Skeletal muscle tissue (tissue), 4 donors: Measurements from ENCODE around the gene DUSP2. TPM values are rescaled to one million over a fixed set of nuclear protein-coding genes. Genes with fewer than 3 reads are reported as not detected.
A peak's percentile ranks its signal among the peaks of the same experiment; 100 is the strongest.

Experiments
- H3K27ac ChIP-seq: one replicate; pipeline ENCODE4 v1.7.0; 2013; ENCODE audit warnings: mild to moderate bottlenecking, low read depth, low read length, inconsistent platforms
- H3K27me3 ChIP-seq, 3 donors: one replicate each; pipeline ENCODE4 v1.7.0; 2013; ENCODE audit warnings: low read length in 3 of 3; ENCODE audit not compliant: control insufficient read depth in 3 of 3, insufficient read depth in 3 of 3
- H3K36me3 ChIP-seq, 3 donors: one replicate each; pipeline ENCODE4 v1.7.0; 2013; ENCODE audit warnings: low read length in 3 of 3; ENCODE audit not compliant: control insufficient read depth in 3 of 3, insufficient read depth in 3 of 3
- H3K4me1 ChIP-seq, 3 donors: one replicate each; pipeline ENCODE4 v1.7.0; 2013; ENCODE audit warnings: low read length in 3 of 3, mild to moderate bottlenecking in 3 of 3; ENCODE audit not compliant: control insufficient read depth in 3 of 3, insufficient read depth in 3 of 3
- H3K4me3 ChIP-seq, 3 donors: one replicate each; pipeline ENCODE4 v1.7.0; 2013; ENCODE audit warnings: low read length in 3 of 3
- H3K9ac ChIP-seq, 3 donors: one replicate each; pipeline ENCODE4 v1.7.0; 2013; ENCODE audit warnings: low read length in 3 of 3, mild to moderate bottlenecking in 3 of 3, moderate library complexity in 2 of 3, low read depth in 1 of 3
- H3K9me3 ChIP-seq, 3 donors: one replicate each; pipeline ENCODE4 v1.7.0; 2013; ENCODE audit warnings: low read length in 3 of 3; ENCODE audit not compliant: control insufficient read depth in 3 of 3
- total RNA-seq: library from RNA; depleted of rRNA; stranded (reverse); fragments of >200 nt; gene quantifications from one replicate; pipeline ENCODE4 v1.2.3, GENCODE V29; 2014
- donor health status: Osteomylitis.

The DUSP2 gene
- total RNA-seq, 1 donor from 2014 or later: 4.2 TPM

GRCh38 chr2:96115631-96116423 lies 29.4 kb downstream of the DUSP2 start:
- H3K9me3 ChIP-seq: no peaks in the 10 kb centered on the region
- H3K27ac ChIP-seq: no peak overlapping the region
- H3K4me1 ChIP-seq: peaks cover 14 to 28% (median 22%) of the 10 kb centered on the region in 3 donors
- peaks cover 22 to 41% (median 41%) of the 10 kb centered on the region in 3 donors for H3K27me3 ChIP-seq
- H3K9ac ChIP-seq: peak overlapping the region in 1 of 3 donors; percentile 66
- no peaks in the 10 kb centered on the region for H3K36me3 ChIP-seq
- peak overlapping the region in 2 of 3 donors; percentile 50 to 58 for H3K4me3 ChIP-seq

GRCh38 chr2:96114903-96115581 lies 30.2 kb downstream of the DUSP2 start:
- Histone ChIP-seq H3K27ac (no peak overlapping the region), H3K36me3 (no peaks in the 10 kb centered on the region), H3K4me3 (peak overlapping the region in 2 of 3 donors; percentile 40 to 58), H3K27me3 (peaks cover 24 to 41% (median 38%) of the 10 kb centered on the region in 3 donors), H3K9ac (peak overlapping the region in 1 of 3 donors; percentile 66), H3K9me3 (no peaks in the 10 kb centered on the region), H3K4me1 (peaks cover 15 to 28% (median 24%) of the 10 kb centered on the region in 3 donors)

DNA sequence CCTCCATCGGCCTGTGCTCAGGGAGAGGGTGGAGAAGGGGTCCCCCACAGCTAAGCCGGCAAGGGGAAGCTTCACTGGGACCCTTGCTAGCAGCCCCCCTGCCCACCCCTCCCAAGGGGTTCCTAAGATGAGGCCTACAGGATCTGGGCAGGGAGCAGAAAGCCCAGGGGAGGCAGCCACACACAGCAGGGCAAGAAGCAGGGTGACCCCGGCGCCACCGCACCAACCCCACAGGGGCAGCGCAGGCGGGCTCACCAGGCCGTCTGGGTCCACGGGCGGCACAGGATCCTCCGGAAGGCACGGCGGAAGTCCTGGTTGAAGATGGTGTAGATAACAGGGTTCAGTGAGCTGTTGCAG lies 30.7 kb downstream of the DUSP2 start:
- Histone ChIP-seq H3K4me1 (peaks cover 20 to 28% (median 24%) of the 10 kb centered on the region in 3 donors), H3K9ac (peak overlapping the region in 2 of 3 donors; percentile 14 to 66), H3K27ac (no peak overlapping the region), H3K9me3 (no peaks in the 10 kb centered on the region), H3K4me3 (peak overlapping the region in 2 of 3 donors; percentile 35 to 40), H3K36me3 (no peaks in the 10 kb centered on the region), H3K27me3 (peaks cover 27 to 47% (median 38%) of the 10 kb centered on the region in 3 donors)

GRCh38 chr2:96113951-96114350 lies 31.3 kb downstream of the DUSP2 start:
- Histone ChIP-seq H3K27me3 (peaks cover 29 to 52% (median 39%) of the 10 kb centered on the region in 3 donors), H3K27ac (peak overlapping the region; percentile 7), H3K36me3 (no peaks in the 10 kb centered on the region), H3K4me1 (peaks cover 23 to 26% (median 23%) of the 10 kb centered on the region in 3 donors), H3K4me3 (peak overlapping the region in 1 of 3 donors; percentile 45), H3K9ac (peak overlapping the region in 2 of 3 donors; percentile 14 to 66), H3K9me3 (no peaks in the 10 kb centered on the region)

DNA sequence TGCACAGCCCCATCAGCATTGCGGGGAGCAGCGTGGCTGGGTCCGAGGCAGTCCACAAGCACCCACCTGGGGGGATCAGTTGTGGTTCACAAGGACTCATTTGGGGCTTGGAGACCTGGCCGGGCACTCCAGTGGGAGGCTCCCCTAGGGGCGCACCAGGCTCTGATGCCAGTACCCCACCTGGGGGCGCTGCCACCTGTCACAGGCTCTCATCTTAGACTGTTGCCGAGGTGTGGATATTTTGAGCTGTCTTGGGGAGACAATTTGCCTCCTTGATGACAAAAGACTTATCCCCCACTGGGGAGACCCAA lies 31.9 kb downstream of the DUSP2 start:
- H3K27ac ChIP-seq: no peak overlapping the region
- H3K9me3 ChIP-seq: no peaks in the 10 kb centered on the region
- H3K4me3 ChIP-seq: peak overlapping the region in 1 of 3 donors; percentile 29
- H3K9ac ChIP-seq: peak overlapping the region in 2 of 3 donors; percentile 25 to 45
- peaks cover 29 to 56% (median 38%) of the 10 kb centered on the region in 3 donors for H3K27me3 ChIP-seq
- H3K4me1 ChIP-seq: peaks cover 17 to 26% (median 25%) of the 10 kb centered on the region in 3 donors
- no peaks in the 10 kb centered on the region for H3K36me3 ChIP-seq

DNA sequence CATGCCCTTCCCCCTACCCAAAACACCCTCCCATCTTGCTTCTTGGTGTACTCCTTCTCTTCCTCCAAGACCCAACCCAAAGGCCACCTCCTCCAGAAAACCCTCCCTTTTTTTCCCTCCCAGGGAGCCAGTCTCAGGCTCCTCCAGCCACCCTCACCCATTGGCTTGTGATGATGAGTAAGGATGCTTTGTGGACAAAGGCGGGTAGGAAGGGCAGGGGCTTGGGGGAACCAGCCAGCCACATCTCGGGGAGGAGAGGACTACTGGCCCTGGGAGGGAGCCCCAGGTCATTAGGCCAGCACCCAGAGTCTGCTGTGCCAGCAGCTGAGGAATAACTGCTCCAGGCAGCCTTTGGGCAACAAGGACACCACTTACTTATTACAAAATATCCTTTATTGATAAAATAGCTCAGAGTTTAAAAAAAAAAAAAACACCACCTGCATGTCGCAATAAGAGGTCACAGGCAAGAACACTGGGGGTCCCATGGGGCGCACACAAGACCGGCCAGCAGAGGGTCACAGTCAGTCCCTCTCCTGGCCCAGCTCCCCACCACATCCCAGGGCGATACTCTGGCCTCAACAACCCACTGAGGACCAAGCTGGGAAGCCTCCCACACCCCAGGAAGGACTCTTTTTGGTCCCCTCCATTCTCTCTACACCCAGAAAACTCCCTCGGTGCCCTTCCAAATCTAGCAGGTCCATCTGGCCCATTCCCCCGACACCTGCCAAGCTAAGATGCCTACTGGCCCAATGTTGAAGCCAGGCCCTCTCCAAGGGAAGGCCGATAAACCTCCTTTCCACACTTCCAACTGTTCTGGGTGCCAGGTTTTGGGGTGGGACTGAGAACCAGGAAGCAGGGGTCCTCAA lies 32.5 kb downstream of the DUSP2 start:
- no peak overlapping the region for H3K27ac ChIP-seq
- peak overlapping the region in 1 of 3 donors; percentile 29 for H3K4me3 ChIP-seq
- H3K9ac ChIP-seq: peak overlapping the region in 2 of 3 donors; percentile 25 to 45

DNA sequence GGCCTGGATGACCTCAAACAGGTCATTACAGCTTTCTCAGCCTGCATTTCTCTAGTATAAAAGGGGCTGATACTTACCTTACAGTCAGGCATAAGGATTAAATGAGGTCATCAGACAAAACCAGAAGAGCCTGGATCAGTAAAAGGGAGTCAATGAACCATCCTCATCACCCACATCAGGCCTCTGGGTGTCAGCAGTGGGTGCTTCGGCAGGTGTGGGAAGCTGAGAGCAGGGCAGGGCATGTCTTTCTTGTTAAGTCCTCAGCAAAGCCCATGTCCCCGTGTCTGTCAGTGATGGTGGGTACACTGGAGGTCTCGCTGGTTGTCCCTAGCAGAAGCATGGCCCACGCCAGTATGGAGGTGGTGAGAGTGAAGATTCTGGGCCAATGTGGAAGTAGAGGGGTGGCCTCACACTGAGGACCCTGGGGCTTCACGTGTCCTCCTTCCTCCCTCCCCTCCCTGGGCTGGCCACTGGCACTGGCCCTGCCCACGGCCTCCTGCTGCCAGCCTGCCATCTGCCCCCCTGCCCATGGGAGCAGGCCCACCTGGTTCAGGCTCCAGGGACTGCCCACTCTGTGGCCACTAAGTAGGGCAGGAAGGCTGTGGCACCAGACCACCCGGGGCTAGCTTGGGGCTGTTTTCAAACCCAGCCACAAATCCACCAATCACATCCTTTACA lies 33.3 kb downstream of the DUSP2 start:
- Histone ChIP-seq H3K9ac (no peak overlapping the region), H3K36me3 (no peaks in the 10 kb centered on the region), H3K27ac (no peak overlapping the region), H3K9me3 (no peaks in the 10 kb centered on the region), H3K4me1 (peaks cover 4 to 22% (median 18%) of the 10 kb centered on the region in 3 donors), H3K27me3 (peaks cover 25 to 49% (median 31%) of the 10 kb centered on the region in 3 donors), H3K4me3 (no peak overlapping the region)

More for the DNA sequence above, 32.5 kb downstream of the DUSP2 start:
- H3K36me3 ChIP-seq: no peaks in the 10 kb centered on the region
- peaks cover 11 to 25% (median 20%) of the 10 kb centered on the region in 3 donors for H3K4me1 ChIP-seq
- no peaks in the 10 kb centered on the region for H3K9me3 ChIP-seq
- H3K27me3 ChIP-seq: peaks cover 29 to 55% (median 37%) of the 10 kb centered on the region in 3 donors

DNA sequence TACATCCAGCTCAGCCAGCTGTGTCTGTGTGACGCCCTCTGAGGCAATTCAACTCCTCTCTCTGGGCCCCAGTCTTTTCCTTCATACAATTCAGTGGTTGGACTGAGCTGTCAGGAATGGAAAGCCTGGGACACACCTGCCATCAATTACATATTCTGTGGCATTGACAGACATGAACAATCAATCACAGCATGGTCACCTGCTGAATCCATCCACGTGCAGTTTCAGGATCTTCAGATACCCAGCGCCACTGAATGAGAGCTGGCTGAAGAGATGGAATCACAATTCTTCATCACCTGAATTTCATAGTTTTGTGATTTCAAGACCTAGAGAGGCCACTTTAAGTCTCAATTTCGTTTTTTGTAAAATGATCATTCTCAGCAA lies 34.0 kb downstream of the DUSP2 start:
- no peaks in the 10 kb centered on the region for H3K36me3 ChIP-seq
- H3K4me1 ChIP-seq: peaks cover 4 to 22% (median 18%) of the 10 kb centered on the region in 3 donors
- peaks cover 25 to 49% (median 27%) of the 10 kb centered on the region in 3 donors for H3K27me3 ChIP-seq
- no peak overlapping the region for H3K9ac ChIP-seq
- H3K27ac ChIP-seq: no peak overlapping the region
- H3K4me3 ChIP-seq: no peak overlapping the region
- no peaks in the 10 kb centered on the region for H3K9me3 ChIP-seq

GRCh38 chr2:96110621-96111256 lies 34.5 kb downstream of the DUSP2 start:
- Histone ChIP-seq H3K27ac (no peak overlapping the region), H3K4me1 (peaks cover 0 to 22% (median 18%) of the 10 kb centered on the region in 3 donors), H3K9me3 (peaks cover 0 to 3% (median 0%) of the 10 kb centered on the region in 3 donors), H3K4me3 (no peak overlapping the region), H3K36me3 (no peaks in the 10 kb centered on the region), H3K27me3 (peaks cover 20 to 44% (median 22%) of the 10 kb centered on the region in 3 donors), H3K9ac (no peak overlapping the region)
